HG03159 (cell line): ENCODE results near the gene RNU7-1.

Experiments
- ATAC-seq: cut with Tn5 transposase; IDR thresholded peaks from one replicate; pipeline ENCODE4 v1.9.1; 2021; ENCODE audit warnings: mild to moderate bottlenecking, moderate library complexity; ENCODE audit not compliant: unreplicated experiment

RNU7-1 gene

GRCh38 chr12:6936636-6937480 is 6.8 kb upstream of the RNU7-1 start:
- ATAC-seq: peak; percentile 6

- ATAC-seq: peak; percentile 76
These were observed 5.9 kb upstream of the RNU7-1 start for GRCh38 chr12:6937481-6938352.

DNA sequence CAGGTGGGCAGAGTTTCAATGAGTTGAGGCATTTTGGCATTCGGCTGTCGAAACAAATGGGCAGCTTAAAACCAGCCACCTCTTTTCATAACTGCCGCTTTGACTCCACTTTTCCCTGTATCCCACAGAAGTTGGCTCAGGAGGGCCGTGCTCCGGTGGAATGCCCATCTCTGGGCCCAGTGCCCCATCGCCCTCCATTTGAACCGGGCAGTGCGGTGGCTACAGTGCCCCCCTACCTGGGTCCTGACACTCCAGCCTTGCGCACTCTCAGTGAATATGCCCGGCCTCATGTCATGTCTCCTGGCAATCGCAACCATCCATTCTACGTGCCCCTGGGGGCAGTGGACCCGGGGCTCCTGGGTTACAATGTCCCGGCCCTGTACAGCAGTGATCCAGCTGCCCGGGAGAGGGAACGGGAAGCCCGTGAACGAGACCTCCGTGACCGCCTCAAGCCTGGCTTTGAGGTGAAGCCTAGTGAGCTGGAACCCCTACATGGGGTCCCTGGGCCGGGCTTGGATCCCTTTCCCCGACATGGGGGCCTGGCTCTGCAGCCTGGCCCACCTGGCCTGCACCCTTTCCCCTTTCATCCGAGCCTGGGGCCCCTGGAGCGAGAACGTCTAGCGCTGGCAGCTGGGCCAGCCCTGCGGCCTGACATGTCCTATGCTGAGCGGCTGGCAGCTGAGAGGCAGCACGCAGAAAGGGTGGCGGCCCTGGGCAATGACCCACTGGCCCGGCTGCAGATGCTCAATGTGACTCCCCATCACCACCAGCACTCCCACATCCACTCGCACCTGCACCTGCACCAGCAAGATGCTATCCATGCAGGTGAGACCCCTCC is 5.0 kb upstream of the RNU7-1 start:
- ATAC-seq: no peak

DNA sequence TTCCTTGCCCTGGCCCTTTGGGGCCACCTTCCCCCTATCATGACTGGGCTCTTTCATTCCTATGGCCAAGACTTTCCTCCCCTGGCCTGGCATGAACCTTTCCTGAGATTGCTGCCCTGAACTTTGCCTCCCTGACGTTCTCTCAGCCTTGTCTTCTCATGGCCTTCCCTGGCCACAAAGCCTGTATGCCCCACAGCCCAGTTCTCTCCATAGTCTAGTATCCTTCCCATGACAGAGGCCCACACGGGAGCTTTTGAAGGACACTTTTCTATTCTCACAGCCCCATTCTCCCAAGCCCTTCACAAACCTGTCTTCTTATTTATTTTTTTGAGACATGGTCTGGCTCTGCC is 4.5 kb upstream of the RNU7-1 start:
- ATAC-seq: no peak

DNA sequence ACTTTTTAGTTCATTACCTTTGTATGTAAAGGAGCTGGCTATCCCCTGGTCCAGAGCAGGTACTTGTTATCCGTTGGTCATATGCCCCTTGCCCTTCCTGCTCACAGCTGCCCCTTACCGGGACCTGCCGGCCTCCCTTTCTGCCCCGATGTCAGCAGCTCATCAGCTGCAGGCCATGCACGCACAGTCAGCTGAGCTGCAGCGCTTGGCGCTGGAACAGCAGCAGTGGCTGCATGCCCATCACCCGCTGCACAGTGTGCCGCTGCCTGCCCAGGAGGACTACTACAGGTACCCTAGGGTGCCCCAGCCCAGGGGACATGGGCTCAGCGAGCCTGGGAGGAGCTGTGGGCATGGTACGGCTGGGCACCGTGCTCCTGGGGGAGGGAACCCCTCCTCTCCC is 2.3 kb upstream of the RNU7-1 start:
- ATAC-seq: no peak

GRCh38 chr12:6941782-6942181 is 1.8 kb upstream of the RNU7-1 start:
- no peak for ATAC-seq

GRCh38 chr12:6942331-6942665 is 1.3 kb upstream of the RNU7-1 start:
- no peak for ATAC-seq

DNA sequence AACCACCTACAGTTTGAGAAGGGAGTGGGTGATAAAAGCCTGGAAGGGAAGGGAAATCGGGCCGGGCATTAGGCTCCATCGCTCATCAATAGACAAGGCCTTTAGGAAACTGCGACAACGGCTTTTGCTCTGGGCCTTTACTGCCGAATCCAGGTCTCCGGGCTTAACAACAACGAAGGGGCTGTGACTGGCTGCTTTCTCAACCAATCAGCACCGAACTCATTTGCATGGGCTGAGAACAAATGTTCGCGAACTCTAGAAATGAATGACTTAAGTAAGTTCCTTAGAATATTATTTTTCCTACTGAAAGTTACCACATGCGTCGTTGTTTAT is 261 bp upstream of the RNU7-1 start:
- ATAC-seq: peak; percentile 27

DNA sequence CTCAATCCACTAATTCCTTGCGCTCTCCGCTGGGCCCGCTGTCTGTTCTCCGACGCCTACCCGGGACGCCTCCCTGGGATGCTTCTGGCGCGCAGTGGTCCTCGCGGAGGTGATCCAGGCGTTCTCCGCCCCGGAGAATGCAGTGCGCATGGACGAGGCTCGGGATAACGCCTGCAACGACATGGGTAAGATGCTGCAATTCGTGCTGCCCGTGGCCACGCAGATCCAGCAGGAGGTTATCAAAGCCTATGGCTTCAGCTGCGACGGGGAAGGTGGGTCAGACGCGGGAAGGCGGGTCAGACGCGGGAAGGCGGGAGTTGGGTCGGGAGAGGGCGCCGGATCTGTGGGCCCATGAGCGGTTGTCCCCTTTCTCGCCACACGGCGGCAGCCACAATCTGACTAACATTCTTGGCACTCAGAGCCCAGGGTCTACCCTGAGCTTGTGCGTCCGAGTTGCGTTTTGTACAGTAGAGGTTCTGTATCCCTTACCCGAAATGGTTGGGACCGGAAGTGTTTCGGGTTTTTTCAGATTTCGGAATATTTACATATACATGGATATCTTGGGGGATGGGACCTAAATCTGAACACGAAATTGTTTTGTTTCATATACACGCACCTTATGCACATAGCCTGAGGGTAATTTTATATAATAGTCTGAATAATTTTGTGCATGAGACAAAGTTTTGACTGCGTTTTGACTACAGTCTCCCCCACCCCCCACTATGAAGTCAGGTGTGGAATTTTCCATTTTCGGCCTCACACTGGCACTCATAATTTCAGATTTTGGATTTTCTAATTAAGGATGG is 968 bp downstream of the RNU7-1 start:
- peak; percentile 42 for ATAC-seq

- no peak for ATAC-seq
These were observed 2.0 kb downstream of the RNU7-1 start for GRCh38 chr12:6945613-6946012.

DNA sequence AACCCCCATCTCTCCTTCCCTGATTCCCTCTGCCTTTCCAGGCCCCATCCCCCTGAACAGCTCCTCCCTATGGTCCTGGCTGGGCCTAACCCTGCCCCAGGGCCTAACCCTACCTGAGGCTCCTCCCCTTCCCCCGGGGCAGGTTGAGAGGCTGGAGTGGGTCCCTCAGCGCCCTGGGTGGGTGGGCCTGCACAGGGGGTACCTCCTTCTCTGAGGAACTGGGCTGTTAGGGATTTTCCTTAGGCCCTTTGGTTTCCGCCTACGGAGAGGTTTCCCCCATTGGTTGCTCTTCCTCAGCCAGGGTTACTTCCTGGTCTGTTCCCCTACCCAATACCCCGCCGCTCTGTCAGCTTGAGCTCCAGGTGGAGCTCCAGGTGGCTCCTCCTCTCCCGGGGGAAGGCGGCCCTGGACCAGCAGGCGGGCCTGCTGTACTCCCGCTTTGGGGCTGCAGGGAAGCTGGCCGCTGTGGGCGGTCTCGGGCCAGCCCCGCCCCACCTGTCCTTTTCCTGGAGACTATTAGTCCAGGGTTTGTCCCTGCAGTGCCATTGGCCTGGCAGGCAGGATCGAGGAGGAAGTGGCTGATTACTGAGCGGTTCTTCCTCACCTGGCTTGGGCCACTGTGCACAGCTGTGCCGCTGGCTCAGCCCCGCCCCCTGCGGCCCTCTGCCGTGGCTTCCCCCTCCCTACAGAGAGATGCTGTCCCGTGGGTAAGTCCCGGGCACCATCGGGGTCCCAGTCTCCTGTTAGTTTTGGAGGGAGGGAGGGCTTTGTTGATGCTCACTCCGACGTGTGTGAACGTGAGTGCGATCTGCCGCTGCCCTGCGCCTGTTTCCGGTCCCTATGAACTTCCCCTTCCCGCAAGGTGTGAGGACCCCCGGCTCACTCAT is 2.7 kb downstream of the RNU7-1 start:
- ATAC-seq: no peak

- ATAC-seq: no peak
These were observed 3.3 kb downstream of the RNU7-1 start for GRCh38 chr12:6946920-6947374.

- no peak for ATAC-seq
These were observed 4.0 kb downstream of the RNU7-1 start for GRCh38 chr12:6947615-6948014.

DNA sequence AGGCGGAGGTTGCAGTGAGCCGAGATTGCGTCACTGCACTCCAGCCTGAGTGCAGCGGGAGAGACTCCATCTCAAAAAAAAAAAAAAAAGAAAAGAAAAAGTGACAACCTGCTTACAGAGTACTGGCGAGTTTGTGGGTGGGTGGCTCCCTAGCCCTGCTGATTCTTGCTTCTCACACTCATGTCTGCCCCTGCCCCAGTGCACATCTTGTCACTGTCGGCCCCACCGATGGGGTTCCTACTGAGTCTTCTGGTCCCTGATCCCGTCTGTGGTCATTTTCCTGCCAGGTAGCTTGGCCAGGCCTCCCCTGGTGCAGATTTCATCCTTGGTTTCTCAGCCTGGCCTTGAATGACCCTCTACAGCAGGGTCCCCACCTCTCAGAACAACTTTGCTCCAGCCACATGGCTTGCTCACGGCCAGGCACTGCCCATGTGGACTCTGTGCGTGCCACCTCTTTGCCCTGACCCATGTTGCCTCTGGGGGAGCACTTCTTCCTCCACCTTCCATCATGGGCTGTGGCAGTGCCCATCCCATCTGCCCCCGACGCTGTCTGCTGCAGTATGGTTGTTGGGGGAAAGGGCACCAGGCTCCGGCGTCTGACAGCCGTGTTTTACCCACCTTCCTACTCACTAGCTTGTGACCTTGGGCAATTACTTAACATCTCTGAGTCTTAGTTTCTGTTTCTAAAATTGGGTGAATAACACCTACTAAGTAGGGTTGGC is 5.4 kb downstream of the RNU7-1 start:
- ATAC-seq: no peak

DNA sequence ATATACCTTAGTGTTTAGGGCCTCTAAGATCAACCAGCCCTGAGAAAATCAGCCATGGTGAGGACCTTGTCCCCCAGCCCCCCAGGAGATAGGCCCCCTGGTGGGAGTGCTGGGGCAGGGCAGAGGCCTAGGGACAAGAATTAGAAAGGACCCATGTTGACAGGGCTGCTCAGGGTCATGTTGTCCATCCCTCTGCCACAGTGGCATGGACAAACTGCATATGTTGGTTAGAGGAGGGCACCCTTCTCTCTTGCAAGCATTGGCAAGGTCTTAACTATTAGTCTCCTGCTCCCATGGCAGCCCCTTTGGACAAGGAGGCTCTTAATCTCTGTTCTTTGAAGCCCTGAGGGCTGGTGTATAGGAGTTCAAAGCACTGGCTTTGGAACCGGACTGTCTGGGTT is 6.8 kb downstream of the RNU7-1 start:
- ATAC-seq: no peak

GRCh38 chr12:6950811-6951540 is 7.4 kb downstream of the RNU7-1 start, which contains the start of gene PTPN6:
Gene PTPN6, plus strand, starts transcription at chr12:6951356. Its CDS starts 157 bp downstream, at chr12:6951513.
- ATAC-seq: no peak

GRCh38 chr12:6951551-6952120 is 8.0 kb downstream of the RNU7-1 start:
- no peak for ATAC-seq
